ENCODE results near the gene NEK9. TPM values are rescaled to one million over a fixed set of nuclear protein-coding genes. Genes with fewer than 3 reads are reported as not detected.
A peak's percentile ranks its signal among the peaks of the same experiment; 100 is the strongest.

The NEK9 gene
- total RNA-seq, result 28.1 and 43.5 TPM in 2 replicates

GRCh38 chr14:75126679-75127473 lies at the start of gene NEK9:
NEK9 (minus strand) TSS chr14:75127048; CDS start chr14:75126921, 127 bp downstream.
- no peak for DNase-seq (ENCODE audit: low read depth)
- Histone ChIP-seq H3K36me3 (ENCODE audit: control insufficient read depth, insufficient read depth, low read length) (no peaks in the 10 kb centered on the region), H3K4me3 (ENCODE audit: low read depth, low read length) (peak within 1 kb of the TSS; percentile 78), H3K27me3 (ENCODE audit: control insufficient read depth, insufficient read depth, low read length) (no peaks in the 10 kb centered on the region)
- no peak for TF ChIP-seq CTCF (IDR thresholded peaks at IDR 0.05; ENCODE audit: insufficient read depth, low read length, poor library complexity, severe bottlenecking)

- no peak for DNase-seq (ENCODE audit: low read depth)
- Histone ChIP-seq H3K27me3 (ENCODE audit: control insufficient read depth, insufficient read depth, low read length) (no peaks in the 10 kb centered on the region), H3K36me3 (ENCODE audit: control insufficient read depth, insufficient read depth, low read length) (no peaks in the 10 kb centered on the region), H3K4me3 (ENCODE audit: low read depth, low read length) (peak within 1 kb of the TSS; percentile 89)
- no peak for TF ChIP-seq CTCF (IDR thresholded peaks at IDR 0.05; ENCODE audit: insufficient read depth, low read length, poor library complexity, severe bottlenecking)
Measured at GRCh38 chr14:75176142-75176820, 49.4 kb upstream of the NEK9 start, which contains the start of gene TMED10. TMED10 (minus strand) TSS chr14:75176612; CDS start chr14:75176579, 33 bp downstream.

- no peak for TF ChIP-seq CTCF (IDR thresholded peaks at IDR 0.05; ENCODE audit: insufficient read depth, low read length, poor library complexity, severe bottlenecking)
- Histone ChIP-seq H3K4me3 (ENCODE audit: low read depth, low read length) (peak overlapping the region; percentile 89), H3K27me3 (ENCODE audit: control insufficient read depth, insufficient read depth, low read length) (no peaks in the 10 kb centered on the region), H3K36me3 (ENCODE audit: control insufficient read depth, insufficient read depth, low read length) (no peaks in the 10 kb centered on the region)
- no peak for DNase-seq (ENCODE audit: low read depth)
Measured at GRCh38 chr14:75175677-75176141, 48.9 kb upstream of the NEK9 start.

- Histone ChIP-seq H3K27me3 (ENCODE audit: control insufficient read depth, insufficient read depth, low read length) (no peaks in the 10 kb centered on the region), H3K4me3 (ENCODE audit: low read depth, low read length) (no peak overlapping the region), H3K36me3 (ENCODE audit: control insufficient read depth, insufficient read depth, low read length) (no peaks in the 10 kb centered on the region)
- DNase-seq (ENCODE audit: low read depth), result no peak
- no peak for TF ChIP-seq CTCF (IDR thresholded peaks at IDR 0.05; ENCODE audit: insufficient read depth, low read length, poor library complexity, severe bottlenecking)
Measured at GRCh38 chr14:75174066-75174465, 47.2 kb upstream of the NEK9 start.

GRCh38 chr14:75170772-75171171 lies 43.9 kb upstream of the NEK9 start:
- no peak for DNase-seq (ENCODE audit: low read depth)
- Histone ChIP-seq H3K4me3 (ENCODE audit: low read depth, low read length) (no peak overlapping the region), H3K27me3 (ENCODE audit: control insufficient read depth, insufficient read depth, low read length) (no peaks in the 10 kb centered on the region), H3K36me3 (ENCODE audit: control insufficient read depth, insufficient read depth, low read length) (no peaks in the 10 kb centered on the region)
- TF ChIP-seq CTCF (IDR thresholded peaks at IDR 0.05; ENCODE audit: insufficient read depth, low read length, poor library complexity, severe bottlenecking), result no peak

Measured in kidney epithelial cell (primary cell).